ENCODE results near the gene CHST11.

DNA sequence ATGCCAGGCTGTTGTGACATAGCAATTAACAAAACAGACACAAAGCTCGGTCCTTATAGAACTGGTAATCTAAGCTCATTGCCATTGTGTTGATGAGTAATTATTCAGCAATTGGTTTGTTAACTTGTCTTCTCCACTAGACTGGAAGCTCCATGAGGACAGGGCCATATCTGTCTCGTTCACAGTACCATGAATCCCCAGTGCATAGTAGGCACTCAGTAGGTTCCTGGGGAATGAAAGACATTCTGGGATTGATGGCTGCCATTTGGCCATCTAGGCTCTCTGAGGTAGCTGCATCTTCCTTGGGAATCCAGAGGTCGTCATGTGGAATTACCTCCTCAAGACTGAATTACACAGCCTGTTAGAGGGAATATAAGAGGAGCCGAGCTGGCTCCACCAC lies 177.3 kb downstream of the CHST11 start:
- TF ChIP-seq, protein P1, sequence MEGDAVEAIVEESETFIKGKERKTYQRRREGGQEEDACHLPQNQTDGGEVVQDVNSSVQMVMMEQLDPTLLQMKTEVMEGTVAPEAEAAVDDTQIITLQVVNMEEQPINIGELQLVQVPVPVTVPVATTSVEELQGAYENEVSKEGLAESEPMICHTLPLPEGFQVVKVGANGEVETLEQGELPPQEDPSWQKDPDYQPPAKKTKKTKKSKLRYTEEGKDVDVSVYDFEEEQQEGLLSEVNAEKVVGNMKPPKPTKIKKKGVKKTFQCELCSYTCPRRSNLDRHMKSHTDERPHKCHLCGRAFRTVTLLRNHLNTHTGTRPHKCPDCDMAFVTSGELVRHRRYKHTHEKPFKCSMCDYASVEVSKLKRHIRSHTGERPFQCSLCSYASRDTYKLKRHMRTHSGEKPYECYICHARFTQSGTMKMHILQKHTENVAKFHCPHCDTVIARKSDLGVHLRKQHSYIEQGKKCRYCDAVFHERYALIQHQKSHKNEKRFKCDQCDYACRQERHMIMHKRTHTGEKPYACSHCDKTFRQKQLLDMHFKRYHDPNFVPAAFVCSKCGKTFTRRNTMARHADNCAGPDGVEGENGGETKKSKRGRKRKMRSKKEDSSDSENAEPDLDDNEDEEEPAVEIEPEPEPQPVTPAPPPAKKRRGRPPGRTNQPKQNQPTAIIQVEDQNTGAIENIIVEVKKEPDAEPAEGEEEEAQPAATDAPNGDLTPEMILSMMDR (conservative IDR thresholded peaks at IDR 0.05 in 1 of 2, IDR thresholded peaks at IDR 0.05 in 1 of 2; ENCODE audit: extremely low read depth in 1 of 2, insufficient read depth in 1 of 2, low read depth in 1 of 2, low read length in 2 of 2), result no peak
- TF ChIP-seq EZH2 (IDR thresholded peaks at IDR 0.05; ENCODE audit: borderline replicate concordance, low read length), result no peak
